OCI-LY1 (cell line): Measurements from ENCODE around the gene DUSP1.

Experiments
- H2AFZ ChIP-seq: fragments of 200-600 bp; sonication (generic), shearing (Covaris generic); 2 replicates; pipeline ENCODE4 v1.6.0; 2014; ENCODE audit warnings: antibody characterized with exemption, mild to moderate bottlenecking, low read length
- H3F3A ChIP-seq: fragments of 200-600 bp; sonication (generic), shearing (Covaris generic); 2 replicates; pipeline ENCODE4 v1.6.0; 2014; ENCODE audit warnings: mild to moderate bottlenecking, antibody characterized with exemption, low read length, moderate library complexity; ENCODE audit not compliant: insufficient read depth
- H3K27ac ChIP-seq: fragments of 200-600 bp; sonication (generic); 2 replicates; pipeline ENCODE4 v1.5.1; 2014; ENCODE audit warnings: low read length, mixed run types, mild to moderate bottlenecking, low read depth; ENCODE audit not compliant: poor library complexity, severe bottlenecking
- H3K27me3 ChIP-seq: fragments of 200-600 bp; sonication (generic); 2 replicates; pipeline ENCODE4 v1.6.0; 2014; ENCODE audit warnings: antibody characterized with exemption, mild to moderate bottlenecking, low read length, moderate library complexity; ENCODE audit not compliant: insufficient read depth
- H3K36me3 ChIP-seq: fragments of 200-600 bp; sonication (generic); 2 replicates; pipeline ENCODE4 v1.6.1; 2014; ENCODE audit warnings: mild to moderate bottlenecking, antibody characterized with exemption, low read length, moderate library complexity, mixed read lengths; ENCODE audit not compliant: insufficient read depth
- H3K4me1 ChIP-seq: fragments of 200-600 bp; sonication (generic); 2 replicates; pipeline ENCODE4 v1.5.1; 2014; ENCODE audit warnings: mild to moderate bottlenecking, low read length, moderate library complexity; ENCODE audit not compliant: insufficient read depth, severe bottlenecking
- H3K4me2 ChIP-seq: fragments of 200-600 bp; sonication (generic), shearing (Covaris generic); 2 replicates; pipeline ENCODE4 v1.6.1; 2014; ENCODE audit warnings: low read length
- H3K4me3 ChIP-seq: fragments of 200-600 bp; sonication (generic); 2 replicates; pipeline ENCODE4 v1.5.1; 2014; ENCODE audit warnings: low read length, low read depth, mild to moderate bottlenecking, mixed read lengths; ENCODE audit not compliant: poor library complexity, severe bottlenecking
- H3K79me2 ChIP-seq: fragments of 200-600 bp; shearing (Covaris generic); 2 replicates; pipeline ENCODE4 v1.6.1; 2016; ENCODE audit warnings: mixed run types, low read length, mixed read lengths; ENCODE audit not compliant: insufficient read depth
- H3K9ac ChIP-seq: fragments of 200-600 bp; sonication (generic), shearing (Covaris generic); 2 replicates; pipeline ENCODE4 v1.6.1; 2014; ENCODE audit warnings: mild to moderate bottlenecking, low read length, mixed read lengths
- H3K9me2 ChIP-seq: fragments of 200-600 bp; sonication (generic), shearing (Covaris generic); 2 replicates; pipeline ENCODE4 v1.6.1; 2014; ENCODE audit warnings: low read depth, mild to moderate bottlenecking, low read length, mixed read lengths
- H3K9me3 ChIP-seq: fragments of 200-600 bp; shearing (Covaris generic); 2 replicates; pipeline ENCODE4 v1.6.1; 2014; ENCODE audit warnings: low read length, mixed read lengths
- H4K20me1 ChIP-seq: fragments of 200-600 bp; sonication (generic), shearing (Covaris generic); 2 replicates; pipeline ENCODE4 v1.6.0; 2016; ENCODE audit warnings: mild to moderate bottlenecking, low read length; ENCODE audit not compliant: insufficient read depth
- EZH2 ChIP-seq: fragments of 200-600 bp; sonication (generic), shearing (Covaris generic); IDR thresholded peaks from 2 replicates; pipeline ENCODE4 v1.8.0; 2017; ENCODE audit warnings: borderline replicate concordance, mixed run types, mild to moderate bottlenecking, antibody characterized with exemption, low read length, moderate library complexity, mixed read lengths
- TF ChIP-seq, protein P1 (sequence below): fragments of 200-600 bp; sonication (generic), shearing (Covaris generic); IDR thresholded peaks from 2 replicates; pipeline ENCODE4 v1.5.1; 2017; ENCODE audit warnings: mild to moderate bottlenecking, antibody characterized with exemption, low read length, moderate library complexity, mixed read lengths

DUSP1 gene

DNA sequence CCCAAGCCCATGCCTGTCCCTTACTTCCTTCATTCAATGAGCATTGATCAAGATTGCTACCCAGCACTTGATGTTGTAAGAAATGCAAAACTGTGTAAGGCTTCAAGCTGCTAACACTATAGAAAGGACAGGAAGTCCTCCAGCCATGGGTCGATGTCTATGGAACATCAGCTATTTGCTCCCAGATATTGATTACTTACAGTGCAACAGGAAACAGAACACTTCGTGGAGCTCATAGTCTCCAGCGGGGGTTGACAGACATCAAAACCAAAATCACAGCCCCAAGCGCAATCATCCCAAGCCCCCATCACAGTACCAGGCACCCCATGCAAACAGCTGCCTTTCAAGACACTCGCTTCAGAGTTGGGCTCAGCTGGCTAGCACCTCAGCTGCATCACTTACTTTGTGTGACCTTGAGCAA is 26.8 kb upstream of the DUSP1 start:
- Histone ChIP-seq H3K9me2 (no peaks in the 10 kb centered on the region), H3K27me3 (no peaks in the 10 kb centered on the region; the same call in 1 of the 2 replicates), H3K79me2 (no peaks in the 10 kb centered on the region), H3K9me3 (no peaks in the 10 kb centered on the region), H3K4me1 (no peaks in the 10 kb centered on the region), H3K4me3 (no peak overlapping the region), H4K20me1 (no peaks in the 10 kb centered on the region), H3F3A (no peaks in the 10 kb centered on the region), H2AFZ (no peak overlapping the region), H3K9ac (no peak overlapping the region), H3K4me2 (no peak overlapping the region), H3K27ac (no peak overlapping the region), H3K36me3 (no peaks in the 10 kb centered on the region)
- TF ChIP-seq, protein P1, sequence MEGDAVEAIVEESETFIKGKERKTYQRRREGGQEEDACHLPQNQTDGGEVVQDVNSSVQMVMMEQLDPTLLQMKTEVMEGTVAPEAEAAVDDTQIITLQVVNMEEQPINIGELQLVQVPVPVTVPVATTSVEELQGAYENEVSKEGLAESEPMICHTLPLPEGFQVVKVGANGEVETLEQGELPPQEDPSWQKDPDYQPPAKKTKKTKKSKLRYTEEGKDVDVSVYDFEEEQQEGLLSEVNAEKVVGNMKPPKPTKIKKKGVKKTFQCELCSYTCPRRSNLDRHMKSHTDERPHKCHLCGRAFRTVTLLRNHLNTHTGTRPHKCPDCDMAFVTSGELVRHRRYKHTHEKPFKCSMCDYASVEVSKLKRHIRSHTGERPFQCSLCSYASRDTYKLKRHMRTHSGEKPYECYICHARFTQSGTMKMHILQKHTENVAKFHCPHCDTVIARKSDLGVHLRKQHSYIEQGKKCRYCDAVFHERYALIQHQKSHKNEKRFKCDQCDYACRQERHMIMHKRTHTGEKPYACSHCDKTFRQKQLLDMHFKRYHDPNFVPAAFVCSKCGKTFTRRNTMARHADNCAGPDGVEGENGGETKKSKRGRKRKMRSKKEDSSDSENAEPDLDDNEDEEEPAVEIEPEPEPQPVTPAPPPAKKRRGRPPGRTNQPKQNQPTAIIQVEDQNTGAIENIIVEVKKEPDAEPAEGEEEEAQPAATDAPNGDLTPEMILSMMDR = no peak
- TF ChIP-seq EZH2 = no peak

GRCh38 chr5:172796306-172796705 is 25.3 kb upstream of the DUSP1 start:
- H3F3A ChIP-seq = no peaks in the 10 kb centered on the region
- no peaks in the 10 kb centered on the region for H4K20me1 ChIP-seq
- H3K4me1 ChIP-seq = no peaks in the 10 kb centered on the region
- no peaks in the 10 kb centered on the region for H3K9me2 ChIP-seq
- H3K27ac ChIP-seq = no peak overlapping the region
- H3K9ac ChIP-seq = no peak overlapping the region
- no peaks in the 10 kb centered on the region for H3K36me3 ChIP-seq
- H3K27me3 ChIP-seq = no peaks in the 10 kb centered on the region; the same call in 1 of the 2 replicates
- H3K4me2 ChIP-seq = no peak overlapping the region
- H3K79me2 ChIP-seq = no peaks in the 10 kb centered on the region
- no peak overlapping the region for H2AFZ ChIP-seq
- H3K9me3 ChIP-seq = no peaks in the 10 kb centered on the region
- no peak for TF ChIP-seq EZH2
- TF ChIP-seq, protein P1 = no peak
- no peak overlapping the region for H3K4me3 ChIP-seq

- no peak overlapping the region for H3K9ac ChIP-seq
Observed at GRCh38 chr5:172795318-172795977, 24.5 kb upstream of the DUSP1 start.

More at GRCh38 chr5:172795318-172795977, 24.5 kb upstream of the DUSP1 start:
- no peaks in the 10 kb centered on the region for H4K20me1 ChIP-seq
- no peaks in the 10 kb centered on the region for H3K4me1 ChIP-seq
- no peak overlapping the region for H3K4me2 ChIP-seq
- no peaks in the 10 kb centered on the region for H3K79me2 ChIP-seq
- no peaks in the 10 kb centered on the region for H3K9me2 ChIP-seq
- no peak overlapping the region for H3K4me3 ChIP-seq
- H3K27me3 ChIP-seq = no peaks in the 10 kb centered on the region; the same call in 1 of the 2 replicates
- H3K36me3 ChIP-seq = no peaks in the 10 kb centered on the region
- no peak overlapping the region for H3K27ac ChIP-seq
- H3F3A ChIP-seq = no peaks in the 10 kb centered on the region
- TF ChIP-seq EZH2 = no peak
- TF ChIP-seq, protein P1 = no peak
- no peak overlapping the region for H2AFZ ChIP-seq
- no peaks in the 10 kb centered on the region for H3K9me3 ChIP-seq
